ENCODE measurements around the gene PCSK5.

Gene PCSK5

DNA sequence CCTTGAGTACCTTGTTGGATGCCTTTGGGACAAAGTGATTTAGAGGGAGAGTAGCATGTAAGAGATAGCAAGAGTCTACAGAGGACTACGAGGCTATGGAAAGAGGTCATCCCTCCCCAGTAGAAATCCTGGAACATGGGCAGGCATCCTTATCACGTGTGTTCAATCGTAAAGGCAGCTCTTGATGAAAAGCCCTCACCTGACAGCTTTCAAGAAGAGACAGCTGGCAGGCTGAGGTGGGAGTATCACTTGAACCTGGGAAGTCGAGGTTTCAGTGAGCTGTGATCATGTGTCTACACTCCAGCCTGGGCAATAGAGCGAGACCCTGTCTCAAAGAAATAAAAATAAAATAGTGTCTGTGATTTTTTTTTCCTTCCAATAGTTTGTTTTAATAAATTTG, 112.6 kb downstream of the PCSK5 start:
- no peak for DNase-seq (ENCODE audit: low read depth, low spot score)

DNA sequence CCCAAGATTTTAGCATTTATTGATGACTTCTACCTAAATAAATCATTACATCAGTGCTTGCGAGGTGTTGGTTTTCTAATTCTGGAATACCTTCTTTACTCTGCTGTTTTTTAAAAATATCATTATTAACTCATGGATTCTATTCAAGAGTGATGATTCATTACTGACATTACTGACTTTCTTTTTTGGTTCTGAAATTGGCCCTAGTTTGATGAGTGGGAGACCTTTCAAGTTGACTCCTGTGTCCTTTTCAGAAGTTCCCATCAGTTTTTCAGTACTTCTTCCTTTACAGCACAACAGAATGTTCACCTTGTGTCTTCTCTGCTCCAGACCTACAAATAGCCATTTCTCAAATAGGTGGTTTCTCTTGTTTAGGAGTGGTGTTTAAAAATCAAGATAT, 114.1 kb downstream of the PCSK5 start:
- DNase-seq (ENCODE audit: low read depth, low spot score): no peak

DNA sequence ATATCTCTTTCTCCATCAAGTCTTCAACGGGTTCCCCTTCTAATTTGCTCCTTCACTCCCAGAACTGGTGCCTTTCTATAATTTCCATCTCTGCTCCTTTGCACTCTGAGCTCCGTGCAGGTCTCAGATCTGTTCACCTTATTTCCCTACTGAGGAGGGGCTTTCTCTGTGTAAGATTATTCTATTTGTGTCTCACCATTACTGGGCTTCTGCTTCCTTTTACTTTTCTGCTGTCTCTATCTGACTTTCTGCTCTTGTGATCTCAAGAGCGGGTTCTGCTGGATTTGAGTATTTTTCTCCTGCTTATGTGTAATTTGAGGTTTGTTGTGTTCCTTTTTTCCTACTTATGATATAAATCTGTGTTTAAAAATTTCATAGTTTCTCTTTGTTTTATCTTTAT, 117.5 kb downstream of the PCSK5 start:
- DNase-seq (ENCODE audit: low read depth, low spot score): no peak

GRCh38 chr9:76013809-76014208, 123.3 kb downstream of the PCSK5 start:
- DNase-seq (ENCODE audit: low read depth, low spot score): no peak

- DNase-seq (ENCODE audit: low read depth, low spot score): no peak
Observed at GRCh38 chr9:76018235-76018634, 127.8 kb downstream of the PCSK5 start.

DNA sequence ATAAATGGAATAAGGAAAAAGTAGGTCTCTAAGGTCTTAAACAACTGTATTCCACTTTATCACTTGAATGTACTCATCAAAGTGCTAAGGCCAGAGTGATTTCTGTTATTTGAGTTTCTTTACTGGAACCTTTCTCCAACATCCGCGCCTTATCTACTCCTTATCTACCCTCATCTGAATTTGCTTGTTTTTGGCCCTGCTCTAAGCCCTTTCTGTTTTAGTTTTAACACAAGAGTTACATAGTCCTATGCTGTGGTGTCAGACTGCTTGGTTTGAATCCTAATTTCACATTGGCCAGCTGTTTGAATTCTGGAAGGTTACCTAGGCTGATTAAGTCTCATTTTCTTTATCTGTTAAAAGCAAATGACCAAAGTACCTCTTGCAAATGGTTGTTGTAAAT, 128.3 kb downstream of the PCSK5 start:
- DNase-seq (ENCODE audit: low read depth, low spot score): no peak

DNA sequence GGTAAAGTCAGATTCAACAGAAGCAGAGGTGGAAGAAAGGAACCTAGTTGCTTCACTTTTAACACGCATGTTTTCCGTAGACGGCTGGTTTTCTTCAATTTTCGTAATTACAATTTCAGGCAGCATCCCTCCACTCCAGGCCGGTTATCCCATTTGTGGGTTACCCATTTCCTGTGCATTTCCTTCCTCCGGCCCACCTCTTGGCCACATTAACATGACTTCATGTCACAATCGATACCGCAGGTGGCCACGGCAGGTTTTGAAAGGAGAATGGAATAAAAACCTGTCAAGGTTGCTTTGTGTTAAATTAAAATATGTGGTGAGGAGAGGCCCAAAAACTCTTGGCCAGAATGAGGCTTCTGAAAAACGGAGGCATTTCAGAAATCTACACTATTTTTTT, 130.2 kb downstream of the PCSK5 start:
- DNase-seq (ENCODE audit: low read depth, low spot score): no peak

GRCh38 chr9:76022317-76022716, 131.8 kb downstream of the PCSK5 start:
- no peak for DNase-seq (ENCODE audit: low read depth, low spot score)

DNA sequence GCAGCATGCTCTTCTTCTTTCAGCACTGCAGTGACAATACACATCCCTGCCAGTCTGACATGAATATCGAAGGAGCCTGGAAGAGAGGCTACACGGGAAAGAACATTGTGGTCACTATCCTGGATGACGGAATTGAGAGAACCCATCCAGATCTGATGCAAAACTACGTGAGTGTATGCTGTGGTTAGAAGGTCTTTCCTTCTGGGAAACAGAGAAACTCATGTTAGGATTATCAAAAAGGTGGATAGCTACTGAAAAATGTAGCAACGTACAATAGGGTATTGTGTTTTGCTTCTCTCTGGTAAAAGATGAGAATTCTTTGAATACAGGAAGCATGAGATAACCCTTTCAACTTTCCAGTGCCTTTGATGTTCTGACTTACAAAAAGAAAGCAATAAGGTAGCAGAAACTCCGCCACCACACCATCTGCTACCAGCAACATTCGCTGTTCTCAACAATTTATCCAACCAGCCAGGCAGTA, 133.3 kb downstream of the PCSK5 start:
- no peak for DNase-seq (ENCODE audit: low read depth, low spot score)

GRCh38 chr9:76025286-76025685, 134.8 kb downstream of the PCSK5 start:
- DNase-seq (ENCODE audit: low read depth, low spot score): no peak

DNA sequence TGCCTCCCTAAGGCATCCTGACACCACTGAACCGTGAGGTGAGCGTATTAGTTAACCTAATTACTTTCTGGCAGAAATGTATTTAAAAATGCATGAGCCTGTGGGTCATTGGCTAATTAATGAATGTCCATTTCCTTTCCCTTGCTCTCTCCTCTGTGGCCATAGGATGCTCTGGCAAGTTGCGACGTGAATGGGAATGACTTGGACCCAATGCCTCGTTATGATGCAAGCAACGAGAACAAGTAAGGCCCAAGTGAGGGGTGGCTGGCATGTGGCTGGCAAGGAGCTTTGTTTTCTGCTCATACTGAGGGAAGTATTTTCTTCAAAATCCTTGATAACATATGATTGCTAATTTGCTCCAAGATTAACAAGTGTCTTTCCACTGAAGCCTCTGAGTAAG, 136.3 kb downstream of the PCSK5 start:
- DNase-seq (ENCODE audit: low read depth, low spot score): no peak

DNA sequence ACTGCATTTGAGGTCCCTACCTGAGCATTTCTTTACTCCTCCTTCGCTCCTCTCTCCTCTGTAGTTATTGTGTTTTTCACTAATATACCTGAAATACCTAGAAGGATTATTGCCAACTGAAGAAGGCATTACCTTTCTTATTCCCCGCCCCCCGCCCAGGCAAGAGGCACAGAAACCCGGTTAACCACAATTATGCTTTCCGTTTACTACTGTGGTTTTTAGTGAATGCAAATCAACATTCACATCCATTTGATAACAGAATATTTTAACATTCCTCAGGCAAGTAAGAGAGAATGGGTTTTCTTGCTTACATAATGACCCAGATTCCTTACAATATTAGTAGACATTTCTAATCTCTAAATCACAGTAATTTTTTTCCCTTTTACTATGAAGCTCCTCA, 136.9 kb downstream of the PCSK5 start:
- DNase-seq (ENCODE audit: low read depth, low spot score): no peak

GRCh38 chr9:76027861-76028260, 137.4 kb downstream of the PCSK5 start:
- DNase-seq (ENCODE audit: low read depth, low spot score): no peak

- DNase-seq (ENCODE audit: low read depth, low spot score): no peak
Observed at GRCh38 chr9:76032038-76032796, 141.7 kb downstream of the PCSK5 start.

GRCh38 chr9:76032797-76033373, 142.4 kb downstream of the PCSK5 start:
- no peak for DNase-seq (ENCODE audit: low read depth, low spot score)

DNA sequence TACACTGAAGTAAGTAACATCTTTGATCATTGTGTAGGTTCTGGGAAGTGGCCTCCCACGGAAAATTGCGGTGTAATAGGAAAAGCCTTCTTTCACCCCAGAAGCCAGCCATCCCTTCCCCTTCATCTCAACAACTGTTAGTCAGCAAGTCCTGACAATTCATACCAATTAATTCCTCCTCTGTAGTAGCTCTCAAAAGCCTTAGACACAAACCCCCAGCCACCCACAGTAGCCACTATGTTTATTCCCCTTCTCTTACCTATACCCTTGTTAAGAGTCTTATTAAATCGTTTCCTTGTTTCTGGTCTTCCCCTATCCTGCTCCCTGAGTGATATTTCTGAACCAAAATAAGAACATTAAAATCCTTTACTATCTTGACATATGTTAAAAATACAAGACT, 143.6 kb downstream of the PCSK5 start:
- DNase-seq (ENCODE audit: low read depth, low spot score): no peak

DNA sequence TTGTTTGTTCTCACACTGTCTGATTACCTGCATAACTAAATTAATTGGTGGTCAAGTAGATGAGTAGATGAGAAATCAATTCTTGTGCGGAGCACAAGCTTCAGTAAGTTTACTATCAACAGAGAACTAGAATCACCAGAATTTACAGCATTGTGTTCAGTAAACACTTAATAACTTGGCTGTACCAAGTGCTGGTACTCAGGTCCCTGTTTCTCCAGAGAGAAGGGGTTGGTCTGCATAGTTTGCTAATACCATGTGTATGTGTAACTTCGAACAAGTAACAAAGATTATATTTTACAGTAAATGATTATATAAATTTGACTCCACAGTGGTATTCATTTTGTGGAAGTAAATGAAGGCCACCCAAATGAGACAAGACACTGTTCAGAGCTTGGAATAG, 146.3 kb downstream of the PCSK5 start:
- DNase-seq (ENCODE audit: low read depth, low spot score): no peak

DNA sequence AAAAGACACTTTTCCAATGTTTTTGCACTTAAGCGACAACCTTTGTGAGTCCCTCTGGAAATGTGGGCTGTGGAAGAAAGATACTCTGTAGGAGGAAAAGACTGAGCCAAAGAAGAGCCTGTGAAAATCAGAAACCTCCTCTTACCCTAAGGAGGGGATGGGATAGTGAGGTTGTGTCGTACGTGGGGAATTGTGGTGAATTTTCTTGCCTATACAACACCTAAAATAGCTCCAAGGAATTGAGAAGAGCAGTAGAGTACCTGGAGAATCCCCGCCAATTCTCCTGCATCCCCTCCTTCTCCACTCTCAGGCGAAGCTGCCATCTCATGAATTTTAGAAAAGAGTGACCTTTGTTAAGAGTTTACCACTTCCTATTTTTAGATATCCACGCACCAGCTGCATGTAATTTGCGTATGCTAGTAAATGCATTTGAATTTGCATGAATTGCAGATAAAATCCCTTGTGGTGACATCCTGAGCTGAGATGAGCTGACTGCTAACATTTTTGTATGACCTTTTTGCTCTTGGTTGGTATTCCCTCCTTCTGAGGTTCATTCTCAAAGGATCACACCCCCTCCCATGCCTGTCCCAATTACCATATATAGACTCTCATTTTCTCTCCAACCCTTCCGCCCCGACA, 147.2 kb downstream of the PCSK5 start:
- DNase-seq (ENCODE audit: low read depth, low spot score): no peak

DNA sequence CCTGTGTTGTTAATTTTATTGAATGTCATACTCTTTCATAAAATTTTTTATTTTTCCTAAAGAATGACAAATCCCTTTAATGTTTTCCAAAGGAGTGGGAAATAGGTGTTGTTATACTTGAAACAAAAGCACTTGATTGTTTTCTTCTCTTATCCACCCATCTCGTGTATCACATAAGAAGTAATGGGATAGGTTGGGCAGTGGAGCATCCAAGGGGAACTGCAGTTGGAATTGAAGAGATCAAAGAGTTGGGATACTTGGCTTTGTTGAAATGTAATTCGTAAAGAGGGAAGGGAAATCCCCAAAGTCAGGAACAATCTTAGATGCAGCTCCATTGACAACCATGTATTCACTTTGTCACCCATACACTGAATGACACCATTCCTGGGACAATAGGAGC, 148.0 kb downstream of the PCSK5 start:
- no peak for DNase-seq (ENCODE audit: low read depth, low spot score)

DNA sequence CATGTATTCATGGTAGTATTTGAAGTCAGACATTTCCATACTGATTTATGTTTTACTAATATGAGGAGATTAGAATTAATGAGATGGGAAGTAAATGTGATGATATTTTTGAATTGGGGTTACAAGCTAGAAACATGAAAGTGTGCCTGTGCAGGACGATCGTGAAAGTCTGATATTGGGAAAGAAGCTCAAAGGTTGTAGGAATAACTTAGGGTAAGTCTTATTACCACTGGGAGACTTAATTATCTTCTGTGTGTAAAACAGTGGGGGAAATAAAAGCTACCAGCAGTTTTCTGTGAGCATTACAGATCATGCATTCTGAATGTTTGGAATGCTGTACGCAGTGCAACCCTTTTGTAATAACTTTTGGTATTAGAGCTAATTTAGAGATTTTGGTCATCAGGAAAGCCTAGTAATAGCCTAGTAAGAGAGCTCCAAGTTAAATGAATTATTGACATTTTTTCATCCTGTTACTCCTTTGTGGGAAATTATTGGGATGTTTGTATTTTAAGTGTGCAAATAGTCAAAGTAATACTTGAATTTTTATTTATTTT, 153.9 kb downstream of the PCSK5 start:
- DNase-seq (ENCODE audit: low read depth, low spot score): no peak

GRCh38 chr9:76045221-76045620, 154.7 kb downstream of the PCSK5 start:
- no peak for DNase-seq (ENCODE audit: low read depth, low spot score)

DNA sequence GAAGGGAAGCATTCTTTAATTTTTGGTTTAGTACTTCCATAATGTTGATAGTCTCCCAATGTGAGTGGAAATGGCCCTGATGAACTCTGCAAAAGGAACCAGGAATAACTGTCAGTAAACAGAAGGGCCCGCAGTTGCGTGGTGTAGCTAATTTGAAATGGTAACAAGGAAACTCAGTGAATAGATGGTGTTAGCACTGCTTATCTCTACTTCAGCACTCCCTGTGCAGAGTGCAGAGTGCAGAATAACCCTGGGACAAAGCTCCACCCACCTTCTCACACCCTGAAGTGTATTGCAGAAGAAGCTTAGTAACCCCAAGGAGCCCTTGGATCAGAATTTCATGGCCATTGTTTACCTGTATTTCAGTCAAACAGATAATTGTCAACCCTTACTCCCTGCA, 158.9 kb downstream of the PCSK5 start:
- DNase-seq (ENCODE audit: low read depth, low spot score): no peak

- no peak for DNase-seq (ENCODE audit: low read depth, low spot score)
Observed at GRCh38 chr9:76067696-76068095, 177.2 kb downstream of the PCSK5 start.

Measured in activated naive CD8-positive, alpha-beta T cell treated with anti-CD3 and anti-CD28 coated beads, Interleukin-2, amount 50 U/mL, for 16 hours (primary cell).